Left kidney (tissue), 8 donors: ENCODE data around the gene TRIP12. TPM values are rescaled to one million over a fixed set of nuclear protein-coding genes. Genes with fewer than 3 reads are reported as not detected.
"Not testable (repeated sequence)": the region's sequence is repeated elsewhere in the genome, so short reads cannot be mapped to it uniquely, and the experiment has no call there.

Experiments used
- DNase-seq: peaks from one replicate; pipeline ENCODE4 v3.0.0-alpha.2; 2013
- long read RNA-seq, 8 donors: transcript quantifications; one replicate each; lab custom pipeline, GENCODE V29; 2026
- polyA plus RNA-seq: library from polyadenylated mRNA; unstranded; fragments of 120-200 nt; gene quantifications from one replicate; pipeline ENCODE4 v1.2.1, GENCODE V29; 2013; ENCODE audit not compliant: insufficient read length

TRIP12 gene
- polyA plus RNA-seq = 220 TPM
- long read RNA-seq, donor 1, partial matches to known transcripts = 0 of 1 reads
- long read RNA-seq, donor 1, other reads (novel, unspliced or antisense) = 0 of 1 reads
- long read RNA-seq, donor 2, partial matches to known transcripts = 12 of 15 reads
- long read RNA-seq, donor 2, other reads (novel, unspliced or antisense) = 0 of 15 reads
- long read RNA-seq, donor 3, partial matches to known transcripts = 0 of 1 reads
- long read RNA-seq, donor 3, other reads (novel, unspliced or antisense) = 0 of 1 reads
- long read RNA-seq, donor 4 = 0 reads
- long read RNA-seq, donor 5, partial matches to known transcripts = 0 of 1 reads
- long read RNA-seq, donor 5, other reads (novel, unspliced or antisense) = 0 of 1 reads
- long read RNA-seq, donor 6, partial matches to known transcripts = 6 of 6 reads
- long read RNA-seq, donor 6, other reads (novel, unspliced or antisense) = 0 of 6 reads
- long read RNA-seq, donor 7, partial matches to known transcripts = 7 of 18 reads
- long read RNA-seq, donor 7, other reads (novel, unspliced or antisense) = 7 of 18 reads
- long read RNA-seq, donor 8 = 0 reads

DNA sequence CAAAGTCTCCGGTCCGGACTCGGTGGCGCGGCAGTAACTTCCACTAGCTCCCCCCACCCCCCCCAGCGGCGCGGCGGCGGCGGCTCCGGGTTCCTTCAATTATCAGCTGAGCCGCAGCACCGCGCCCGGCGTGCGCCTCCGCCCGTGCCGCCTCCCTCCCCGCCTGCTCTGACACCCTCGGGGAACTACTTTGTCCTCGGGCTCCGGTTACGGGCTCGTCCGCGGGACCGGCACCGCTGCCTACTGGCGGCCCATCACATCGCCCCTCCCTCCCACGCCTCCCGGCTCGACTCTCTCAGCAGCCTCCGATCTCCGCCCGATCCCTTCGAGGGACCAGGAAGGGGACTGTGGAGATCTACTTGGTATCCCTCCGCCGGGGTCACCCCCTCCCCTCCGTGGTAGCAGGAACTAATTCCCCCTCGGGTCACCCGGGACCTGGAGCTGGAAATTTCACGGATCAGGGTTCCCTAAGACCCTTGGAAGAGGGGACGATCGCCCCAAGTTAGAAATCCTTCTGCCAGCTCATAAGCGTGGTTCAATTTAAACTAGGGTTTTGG lies at the start of gene TRIP12:
TRIP12 (minus strand) TSS at position 118 of the 557 bp plus-strand sequence. CDS start 41,930 bp downstream, outside the sequence.
- DNase-seq = peak; percentile 95

DNA sequence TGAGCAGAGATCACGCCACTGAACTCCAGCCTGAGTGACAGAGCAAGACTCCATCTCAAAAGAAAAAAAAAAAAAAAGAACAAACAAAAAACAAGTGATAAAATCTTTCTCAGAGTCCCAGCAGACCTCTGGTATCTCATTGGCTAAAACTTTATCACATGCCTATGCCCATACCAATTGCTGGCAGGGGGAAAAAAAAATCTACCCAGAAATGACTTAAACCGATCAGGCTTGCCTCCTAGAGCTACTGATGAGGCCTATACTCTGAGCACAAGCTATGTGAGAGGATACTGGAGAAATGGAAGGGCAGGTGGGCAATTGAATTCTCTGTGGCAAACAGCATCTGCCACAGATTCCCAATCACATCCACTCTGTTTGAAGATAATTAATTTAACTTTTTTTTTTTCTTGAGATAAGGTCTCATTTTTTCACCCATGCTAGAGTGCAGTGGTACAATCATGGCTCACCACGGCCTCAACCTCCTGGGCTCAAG lies 49.5 kb upstream of the TRIP12 start:
- no peak for DNase-seq

DNA sequence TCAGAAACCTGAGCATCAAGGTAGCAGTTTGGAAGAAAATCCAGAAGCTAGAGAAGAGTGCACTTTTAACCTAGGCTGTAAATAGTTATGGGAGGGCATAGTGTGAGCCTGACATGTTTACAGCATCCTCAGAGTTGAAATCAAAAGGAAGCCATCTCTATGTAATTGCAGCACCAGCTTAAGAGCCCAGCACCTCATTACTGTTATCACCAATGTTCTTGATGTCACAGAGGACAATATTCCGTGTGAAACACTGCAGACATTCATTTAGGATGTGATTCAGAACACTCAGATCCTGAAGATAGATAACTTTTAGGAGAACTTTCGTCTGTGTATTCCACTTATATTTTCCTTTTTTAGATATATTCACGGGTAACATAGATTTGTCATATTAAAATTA lies 48.6 kb upstream of the TRIP12 start:
- no peak for DNase-seq

DNA sequence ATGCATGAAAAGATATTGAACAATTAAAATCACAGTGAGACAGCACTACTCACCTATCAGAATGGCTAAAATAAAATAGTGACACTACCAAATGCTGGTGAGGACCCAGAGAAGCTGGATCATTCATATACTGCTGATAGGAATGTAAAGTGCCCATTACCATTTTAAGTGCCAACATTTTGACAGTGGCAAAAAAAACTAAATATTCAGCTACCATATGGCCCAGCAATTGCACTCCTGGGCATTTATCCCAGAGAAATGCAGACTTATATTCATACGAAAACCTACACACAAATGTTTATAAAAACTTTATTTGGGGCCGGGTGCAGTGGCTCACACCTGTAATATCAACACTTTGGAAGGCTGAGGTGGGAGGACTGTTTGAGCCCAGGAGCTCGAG lies 48.1 kb upstream of the TRIP12 start:
- no peak for DNase-seq

DNA sequence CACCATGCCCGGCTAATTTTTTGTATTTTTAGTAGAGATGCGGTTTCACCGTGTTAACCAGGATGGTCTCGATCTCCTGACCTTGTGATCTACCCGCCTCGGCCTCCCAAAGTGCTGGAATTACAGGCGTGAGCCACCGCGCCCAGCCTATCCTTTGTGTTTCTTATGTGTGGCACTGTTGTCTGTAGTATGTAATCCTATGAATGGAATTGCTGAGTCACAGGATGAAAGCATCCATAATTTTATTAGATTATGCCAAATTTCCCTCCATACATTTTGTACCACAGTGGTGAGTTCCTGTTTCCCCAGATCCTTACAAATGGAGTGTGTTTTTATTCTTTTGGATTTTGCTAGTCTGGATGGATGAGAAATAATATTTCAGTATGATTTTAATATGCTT lies 41.8 kb upstream of the TRIP12 start:
- not testable (repeated sequence) for DNase-seq

DNA sequence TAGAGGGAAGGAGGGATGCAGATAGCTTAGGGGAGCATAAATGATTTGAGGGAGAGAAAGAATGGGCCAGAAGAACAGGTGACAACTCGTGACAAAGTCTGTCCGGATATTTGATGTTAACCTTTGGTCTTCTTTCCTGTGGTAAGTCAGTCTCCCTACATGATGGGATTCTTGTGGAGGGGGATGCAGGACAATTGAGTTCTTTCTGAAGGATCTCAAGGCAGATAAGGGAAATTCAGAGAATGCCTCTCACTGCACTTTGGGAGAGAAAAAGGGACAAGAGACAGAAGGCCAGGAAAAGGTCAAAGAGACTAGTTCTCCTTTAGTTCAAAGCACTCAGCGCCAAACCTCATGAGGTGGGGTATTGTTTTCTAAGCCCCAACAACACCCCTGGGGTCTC lies 34.7 kb upstream of the TRIP12 start:
- DNase-seq = no peak

DNA sequence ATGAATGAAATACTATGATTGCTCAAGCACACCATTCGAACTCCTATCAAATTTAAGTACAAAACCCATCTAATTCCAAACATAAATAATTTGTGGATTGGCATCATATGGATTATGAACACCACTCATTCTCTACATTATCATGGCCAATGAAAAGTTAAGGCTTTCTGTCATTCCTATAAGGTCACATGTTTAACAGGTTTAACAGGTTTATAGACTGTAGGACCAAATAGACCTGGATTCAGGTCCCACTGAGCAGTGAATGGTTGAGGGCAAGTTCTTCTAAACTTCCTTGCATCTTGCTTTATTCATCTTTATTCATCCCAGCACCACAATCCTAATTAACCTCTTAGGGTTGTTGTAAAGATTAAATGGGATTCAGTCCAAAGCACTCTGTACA lies 33.9 kb upstream of the TRIP12 start:
- DNase-seq = no peak

DNA sequence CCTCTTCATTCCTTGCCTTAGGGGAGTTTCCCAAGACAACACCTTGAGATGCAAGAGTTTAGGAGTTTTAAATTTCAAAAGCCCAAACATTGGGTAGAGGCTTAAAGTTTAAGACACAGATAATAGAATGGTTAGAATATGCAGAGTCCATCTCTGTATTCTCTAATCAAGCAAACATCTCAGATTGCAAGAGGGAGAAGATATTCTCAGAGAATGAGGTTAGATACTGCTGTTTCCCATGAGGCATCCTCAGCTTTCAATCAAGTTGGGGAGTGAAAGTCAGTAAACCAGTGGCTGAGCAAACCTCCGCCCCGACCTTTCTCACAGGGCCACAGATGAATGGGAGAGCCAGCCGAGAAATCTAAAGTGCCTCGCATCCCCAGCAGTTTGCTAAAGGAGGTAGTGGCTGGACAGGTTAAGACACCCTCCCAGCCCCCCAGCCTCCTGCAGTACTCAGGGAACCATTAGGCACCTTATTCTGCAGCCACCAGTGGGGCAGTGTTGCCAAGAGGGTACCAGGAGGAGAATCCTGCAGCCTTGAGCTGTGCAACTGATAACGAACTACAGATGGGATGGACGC lies 30.5 kb upstream of the TRIP12 start:
- DNase-seq = no peak

DNA sequence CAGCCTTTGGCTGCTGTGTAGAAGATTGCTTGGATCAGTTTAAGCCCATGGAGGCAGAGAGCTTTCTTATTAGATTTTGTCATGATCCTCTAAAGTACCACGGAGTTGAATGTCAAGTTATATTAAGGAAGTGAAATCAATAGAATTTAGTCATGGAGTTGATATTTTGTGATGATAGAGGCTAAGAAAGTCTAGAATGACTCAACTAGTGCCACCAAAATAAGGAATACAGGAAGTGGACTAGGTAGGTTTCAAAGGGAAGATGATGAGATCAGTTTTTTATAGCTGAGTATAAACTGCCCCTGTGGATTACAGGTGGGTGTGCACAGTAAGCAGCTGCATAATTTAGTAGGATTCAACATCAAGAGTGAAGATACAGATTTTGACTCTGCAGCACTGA lies 25.7 kb upstream of the TRIP12 start:
- DNase-seq = no peak

DNA sequence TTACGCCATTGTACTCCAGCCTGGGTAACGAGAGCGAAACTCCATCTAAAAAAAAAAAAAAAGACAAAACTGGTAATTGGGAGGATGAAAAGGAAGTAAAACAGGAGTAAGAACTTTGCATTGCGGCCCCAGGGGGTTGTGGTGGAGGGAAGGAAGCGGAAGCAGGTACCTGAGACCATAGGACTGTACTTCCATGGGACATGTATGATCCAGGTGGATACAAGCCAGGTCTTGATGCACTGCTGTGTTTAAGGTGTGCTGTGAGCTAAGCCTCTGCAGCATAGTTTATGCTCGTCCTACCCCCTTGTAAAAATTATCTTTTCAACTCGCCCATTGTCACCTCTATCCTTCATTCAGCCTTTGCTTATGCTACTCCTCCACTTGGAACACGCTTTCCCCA lies 24.2 kb upstream of the TRIP12 start:
- DNase-seq = no peak

DNA sequence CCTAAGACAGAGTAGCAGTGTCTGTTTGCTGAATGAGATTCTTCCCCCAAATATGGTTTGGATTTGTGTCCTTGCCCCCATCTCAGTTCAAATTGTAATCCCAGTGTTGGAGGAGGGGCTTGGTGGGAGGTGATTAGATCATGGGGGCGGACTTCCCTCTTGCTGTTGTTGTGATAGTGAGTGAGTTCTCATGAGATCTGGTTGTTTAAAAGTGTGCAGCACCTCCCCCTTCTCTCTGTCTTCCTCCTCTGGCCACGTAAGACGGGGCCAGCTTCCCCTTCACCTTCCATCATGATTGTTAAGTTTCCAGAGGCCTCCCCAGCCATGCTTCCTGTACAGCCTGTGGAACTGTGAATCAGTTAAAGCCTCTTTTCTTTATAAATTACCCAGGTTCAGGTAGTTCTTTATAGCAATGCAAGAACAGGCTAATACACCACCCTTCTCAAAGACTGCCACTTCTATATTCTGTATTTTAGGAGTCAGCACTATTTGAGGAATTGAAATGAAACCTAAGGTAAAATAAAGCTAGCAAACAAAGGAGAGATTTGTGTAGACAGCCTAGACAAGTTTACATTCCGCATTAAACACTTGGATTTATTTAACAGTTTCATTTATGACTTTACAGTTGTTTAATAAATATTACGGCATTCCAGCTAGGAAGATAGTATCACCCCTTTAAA lies 22.1 kb upstream of the TRIP12 start:
- no peak for DNase-seq

DNA sequence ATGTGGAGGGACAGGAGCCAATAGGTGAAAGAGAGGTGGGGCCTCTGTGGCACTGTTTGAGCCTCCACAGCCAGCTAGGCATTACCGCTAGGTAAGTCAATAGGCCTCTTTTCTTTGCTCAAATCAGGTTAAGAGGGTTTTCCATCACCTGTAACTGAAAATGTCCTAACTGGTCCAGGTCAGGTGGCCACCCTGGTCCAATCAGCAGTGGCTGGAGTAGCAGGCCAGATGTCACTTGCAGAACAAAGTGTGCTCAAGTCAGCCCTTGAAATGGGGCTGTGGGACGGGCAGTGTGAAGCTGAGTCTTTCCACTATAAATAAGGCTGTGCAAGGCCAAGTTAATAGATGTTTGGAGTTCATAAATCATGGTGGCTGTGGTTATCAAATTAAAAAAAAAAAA lies 21.4 kb upstream of the TRIP12 start:
- no peak for DNase-seq

DNA sequence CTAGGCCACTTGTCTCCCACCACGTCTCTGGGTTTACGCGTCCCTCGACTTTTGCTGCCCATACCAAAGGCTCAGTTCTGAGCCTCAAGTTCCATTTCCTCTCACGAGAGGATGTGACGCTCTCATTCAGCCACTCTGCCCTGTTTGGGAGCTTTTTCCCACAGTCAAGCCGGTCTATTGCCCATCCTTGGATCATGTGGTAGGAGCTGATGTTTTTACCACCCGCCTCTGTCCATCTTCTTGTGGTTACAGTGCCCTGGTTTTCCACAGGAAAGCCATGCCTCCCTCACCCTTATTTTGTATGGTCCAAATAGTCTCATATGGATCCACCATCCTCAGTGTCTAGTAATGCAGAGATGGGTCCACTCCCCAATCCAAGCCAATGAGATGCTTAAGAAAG lies 20.9 kb upstream of the TRIP12 start:
- DNase-seq = no peak

DNA sequence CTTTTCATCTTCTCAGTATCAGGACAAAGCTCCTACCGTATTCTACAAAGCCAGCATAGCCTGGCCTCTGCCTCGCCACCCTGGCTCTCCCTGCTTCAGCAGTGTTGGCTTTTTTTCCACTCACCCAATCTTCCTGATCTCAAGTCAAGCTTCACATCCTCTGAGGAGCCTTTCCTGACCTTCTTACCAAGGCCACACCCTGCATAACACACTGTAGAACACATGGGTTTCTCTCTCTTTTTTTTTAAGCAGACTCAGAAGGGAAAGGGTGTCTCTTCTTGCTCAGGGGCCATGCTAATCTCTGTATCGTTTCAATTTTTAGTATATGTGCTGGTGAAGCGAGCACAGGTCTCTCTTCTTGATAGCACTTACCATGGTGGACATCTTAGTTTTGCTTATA lies 15.7 kb upstream of the TRIP12 start:
- no peak for DNase-seq

DNA sequence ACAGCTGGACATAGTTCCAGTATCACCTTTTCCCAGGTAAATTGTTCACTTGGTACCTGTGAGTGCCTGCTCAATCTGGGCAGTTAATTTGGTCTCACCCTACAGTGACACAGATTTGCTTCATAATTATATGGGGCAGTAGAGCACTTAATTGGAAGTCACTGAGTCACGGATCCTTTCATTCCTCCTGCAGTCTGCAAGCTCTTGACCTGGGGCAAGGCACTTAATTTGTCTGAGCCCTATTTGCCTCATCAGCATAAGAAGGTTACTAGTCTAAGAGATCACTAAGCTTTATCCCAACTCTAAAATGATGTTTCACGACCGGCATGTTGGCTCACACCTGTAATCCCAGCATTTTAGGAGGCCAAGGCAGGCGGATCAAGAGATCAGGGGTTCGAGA lies 9.4 kb upstream of the TRIP12 start:
- no peak for DNase-seq

DNA sequence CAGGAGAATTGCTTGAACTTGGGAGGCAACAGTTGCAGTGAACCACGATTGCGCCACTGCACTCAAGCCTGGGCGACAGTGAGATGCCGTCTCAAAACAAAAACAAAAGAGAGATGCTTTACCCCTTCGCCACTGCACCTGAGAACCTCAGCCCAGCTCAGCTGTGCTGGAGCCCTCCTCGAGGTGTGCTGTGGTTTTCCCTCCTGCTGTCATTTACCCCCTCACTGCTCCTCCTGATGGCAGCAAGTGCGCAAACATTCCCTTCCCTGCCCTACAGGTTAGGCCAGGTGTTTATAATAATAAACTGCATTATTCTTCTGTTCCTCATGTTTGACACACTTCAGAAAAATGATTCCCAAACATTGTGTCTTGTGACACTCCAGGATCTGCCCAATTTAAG lies 8.8 kb upstream of the TRIP12 start:
- no peak for DNase-seq

DNA sequence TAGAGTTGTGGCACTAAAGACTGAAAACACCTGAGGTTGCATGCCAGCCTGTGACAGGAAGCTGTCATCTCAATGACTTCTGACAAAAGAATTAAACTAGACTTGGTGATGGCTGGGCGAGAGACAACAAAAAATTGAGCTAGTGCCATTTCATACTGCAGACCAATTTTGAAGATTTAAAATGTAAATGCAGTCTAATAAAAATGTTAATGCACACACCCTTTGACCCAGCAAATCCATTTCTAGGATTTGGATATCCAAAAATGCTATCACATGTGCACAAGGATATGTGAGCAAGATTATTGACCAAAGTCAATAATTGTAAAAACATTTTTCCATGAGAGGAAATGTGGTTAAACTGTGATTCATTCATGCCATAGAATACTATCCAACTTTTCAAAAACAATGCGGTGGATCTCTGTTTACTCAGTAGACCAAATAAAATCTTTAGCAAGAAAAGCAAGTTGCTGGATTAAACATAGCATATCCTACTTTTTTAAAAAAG lies 6.1 kb upstream of the TRIP12 start:
- no peak for DNase-seq

DNA sequence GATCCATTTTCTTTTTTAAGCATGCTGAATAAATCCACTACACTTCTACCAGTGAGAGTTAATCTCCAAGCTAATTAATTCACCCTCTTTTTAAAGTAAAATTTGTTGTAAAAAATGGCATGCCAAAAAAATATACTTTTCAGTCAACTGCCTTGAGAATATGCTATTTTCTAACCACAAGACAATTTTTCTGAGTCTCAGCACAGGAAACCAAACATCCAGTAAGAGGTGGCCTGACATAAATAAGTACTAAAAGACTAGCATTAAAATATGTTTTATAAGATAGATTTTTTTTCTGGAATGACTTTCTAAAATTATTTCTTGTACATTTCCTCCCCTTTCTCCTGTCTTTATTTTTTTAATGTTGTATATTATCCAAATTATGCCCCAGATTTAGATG lies 3.4 kb upstream of the TRIP12 start:
- no peak for DNase-seq

DNA sequence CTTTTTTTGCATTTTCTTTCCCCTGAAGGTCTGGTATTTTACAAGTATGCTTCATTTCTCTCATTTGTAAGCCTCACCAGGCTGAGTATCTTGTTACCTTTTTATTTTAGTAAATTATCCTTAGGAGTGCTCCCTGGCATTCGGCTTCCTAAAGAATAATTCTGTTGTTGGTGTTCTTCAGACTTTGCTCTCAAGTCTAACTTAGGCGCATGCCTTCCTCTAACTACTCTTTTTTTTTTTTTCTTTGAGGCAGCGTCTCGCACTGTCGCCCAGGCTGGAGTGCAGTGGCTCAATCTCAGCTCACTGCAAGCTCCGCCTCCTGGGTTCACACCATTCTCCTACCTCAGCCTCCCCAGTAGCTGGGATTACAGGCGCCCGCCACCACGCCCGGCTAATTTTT lies 2.7 kb upstream of the TRIP12 start:
- DNase-seq = not testable (repeated sequence)

DNA sequence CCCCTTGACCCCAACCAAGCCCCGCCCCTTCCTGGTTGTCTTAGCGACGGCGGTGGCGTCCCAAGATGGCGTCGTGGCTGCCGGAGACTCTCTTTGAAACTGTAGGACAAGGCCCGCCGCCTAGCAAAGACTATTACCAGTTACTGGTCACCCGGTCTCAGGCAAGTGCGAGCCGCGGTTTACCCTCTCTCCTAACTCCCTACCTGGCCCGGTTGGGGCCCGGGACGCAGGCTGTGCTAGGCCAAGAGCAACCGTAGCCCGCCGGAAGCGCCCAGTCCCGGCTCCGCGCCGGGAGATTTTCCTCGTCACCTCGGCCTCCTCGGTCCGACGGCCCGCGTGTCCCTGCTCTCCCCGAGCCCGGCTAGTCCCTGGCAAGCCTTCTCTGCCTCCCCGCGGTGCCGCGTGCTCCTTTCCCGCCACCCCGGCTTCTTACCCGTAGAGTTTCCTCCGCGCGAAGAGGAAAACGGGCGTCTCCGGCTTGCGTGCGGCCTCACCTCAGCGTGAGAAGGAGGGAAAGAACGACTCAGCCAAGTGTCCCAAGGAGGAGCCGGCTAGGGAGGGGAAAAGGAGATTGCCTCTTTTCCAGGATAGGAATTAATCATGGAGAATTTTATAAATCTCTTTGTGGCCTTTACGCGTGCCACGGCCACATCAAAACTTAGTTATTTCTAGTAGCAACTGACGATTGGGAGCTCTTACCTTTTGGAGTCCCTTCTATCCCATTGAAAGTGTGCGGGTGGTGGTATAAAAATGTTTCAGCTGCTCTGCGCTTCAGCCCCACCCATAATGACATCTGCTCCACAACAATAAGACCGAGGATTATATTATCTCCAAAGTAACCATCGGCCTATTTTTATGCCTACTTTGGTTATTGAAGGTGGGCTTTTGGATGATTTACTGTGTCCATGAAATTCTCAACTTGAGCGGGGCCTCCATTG lies 909 bp upstream of the TRIP12 start, which contains the start of gene FBXO36:
FBXO36 (plus strand) TSS at position 55 of the 938 bp plus-strand sequence; CDS start at position 66, 11 bp downstream.
- no peak for DNase-seq
